Iris pigment epithelial cell (primary cell): Measurements from ENCODE around the gene IRF7.

ENCODE experiments used
- DNase-seq: peaks from one replicate; pipeline ENCODE4 v3.0.0-alpha.2; 2011; ENCODE audit warnings: low read depth

The IRF7 gene

DNA sequence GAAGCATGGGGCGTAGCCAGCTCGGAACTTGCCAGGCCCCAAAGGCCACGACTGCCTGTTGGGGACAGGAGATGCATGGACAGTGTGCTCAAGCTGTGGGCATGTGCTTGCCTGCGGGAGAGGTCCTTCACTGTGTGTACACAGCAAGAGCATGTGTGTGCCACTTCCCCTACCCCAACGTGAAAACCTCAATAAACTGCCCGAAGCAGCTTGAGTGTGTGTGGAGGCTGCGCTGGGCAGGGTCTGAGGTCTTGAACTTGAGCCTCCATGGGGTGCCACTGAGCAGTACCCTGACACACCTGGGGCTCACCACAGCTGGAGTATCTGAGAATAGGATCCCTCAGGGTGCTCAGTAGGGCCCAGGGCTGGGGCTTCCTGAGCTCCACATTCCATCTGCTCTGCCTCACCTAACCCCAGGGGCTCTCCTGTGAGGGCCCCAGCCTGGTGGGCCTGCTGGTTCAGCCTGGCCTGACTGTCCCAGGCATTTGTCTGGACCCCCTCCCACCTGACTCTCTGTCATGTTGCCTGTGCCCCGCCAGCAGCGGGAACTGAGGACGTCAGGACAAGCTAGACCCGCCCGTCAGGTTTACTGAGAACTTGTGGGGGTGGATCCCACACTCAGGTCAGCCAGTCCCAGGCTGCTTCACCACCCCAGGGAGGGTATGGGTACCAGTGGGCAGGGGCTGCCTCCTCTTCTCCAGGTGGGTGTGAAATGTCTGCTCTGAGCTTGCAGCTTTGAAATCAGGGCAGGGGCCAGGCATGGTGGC lies 51.8 kb downstream of the IRF7 start:
- DNase-seq: no peak

DNA sequence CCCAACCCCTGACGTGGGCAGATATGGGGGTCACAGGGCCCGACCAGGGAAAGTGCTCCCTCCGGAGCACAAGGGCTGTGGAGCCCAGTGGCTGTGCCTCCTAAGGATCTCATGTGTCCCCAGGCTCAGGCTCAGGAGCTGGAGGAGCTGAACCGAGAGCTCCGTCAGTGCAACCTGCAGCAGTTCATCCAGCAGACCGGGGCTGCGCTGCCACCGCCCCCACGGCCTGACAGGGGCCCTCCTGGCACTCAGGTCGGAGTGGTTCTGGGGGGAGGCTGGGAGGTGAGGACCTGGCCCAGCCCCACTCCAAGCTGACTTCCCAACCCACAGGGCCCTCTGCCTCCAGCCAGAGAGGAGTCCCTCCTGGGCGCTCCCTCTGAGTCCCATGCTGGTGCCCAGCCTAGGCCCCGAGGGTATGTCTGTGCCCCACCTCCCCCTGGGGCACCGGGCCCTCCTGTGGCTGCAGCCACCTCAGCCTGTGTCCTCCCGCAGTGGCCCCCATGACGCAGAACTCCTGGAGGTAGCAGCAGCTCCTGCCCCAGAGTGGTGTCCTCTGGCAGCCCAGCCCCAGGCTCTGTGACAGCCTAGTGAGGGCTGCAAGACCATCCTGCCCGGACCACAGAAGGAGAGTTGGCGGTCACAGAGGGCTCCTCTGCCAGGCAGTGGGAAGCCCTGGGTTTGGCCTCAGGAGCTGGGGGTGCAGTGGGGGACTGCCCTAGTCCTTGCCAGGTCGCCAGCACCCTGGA lies 52.5 kb downstream of the IRF7 start:
- DNase-seq: no peak
